Measurements from ENCODE around the gene AGPAT1. TPM values are rescaled to one million over a fixed set of nuclear protein-coding genes. Genes with fewer than 3 reads are reported as not detected.

Gene AGPAT1
- total and polyA plus RNA-seq, 2 of the 8 experiments (the other 6 are each of a cell fraction or from before 2014, with no cell fraction given), result 96.0 to 222 TPM

DNA sequence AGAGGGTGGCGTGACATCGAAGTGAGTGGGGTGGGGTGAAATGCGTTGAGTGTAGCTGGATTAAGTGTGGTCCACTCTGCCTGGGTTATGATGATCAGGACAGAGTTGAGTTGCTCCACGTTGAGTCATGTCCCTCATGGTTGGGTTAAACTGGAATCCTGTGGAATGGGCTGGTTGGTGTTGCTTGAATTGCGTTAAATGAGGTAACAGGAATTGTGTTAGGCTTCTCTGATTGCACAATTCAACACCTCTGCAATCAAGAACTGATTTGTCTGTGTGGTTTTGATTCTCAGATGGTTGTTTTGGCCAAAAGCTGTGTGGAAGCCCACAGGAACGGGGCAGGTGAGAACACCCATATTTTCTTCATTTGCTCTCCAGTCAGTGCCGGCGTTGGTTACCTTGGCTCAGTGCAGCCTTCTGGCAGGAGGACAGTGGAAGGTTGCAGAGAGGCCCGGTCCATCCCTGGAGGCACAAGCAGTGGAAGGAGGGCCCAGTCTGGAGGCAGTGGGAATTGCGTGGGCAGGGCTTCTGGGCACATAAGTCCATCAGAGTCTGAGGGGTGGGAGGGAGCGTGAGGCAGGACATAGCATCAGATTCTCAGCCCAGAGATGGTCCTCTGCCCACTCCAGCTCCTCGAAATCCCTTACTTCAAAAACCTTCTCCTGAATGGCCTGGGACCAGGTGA is 36.3 kb upstream of the AGPAT1 start:
- Histone ChIP-seq H3K79me2 (ENCODE audit: control insufficient read depth in 1 of 2, insufficient read depth in 2 of 2, low read length in 2 of 2) (no peaks in the 10 kb centered on the region), H3K9ac (replicated peaks in 1 of 4; ENCODE audit: extremely low read depth in 1 of 4, low read depth in 3 of 4, low read length in 3 of 4) (no peak overlapping the region; a peak in 1 of 7 replicates), H3K9me3 (ENCODE audit: insufficient read depth in 2 of 2, low read depth in 1 of 2, low read length in 1 of 2) (no peaks in the 10 kb centered on the region), H3K36me3 (ENCODE audit: control insufficient read depth in 2 of 4, insufficient read depth in 4 of 4, low read length in 3 of 4) (no peaks in the 10 kb centered on the region), H4K8ac (ENCODE audit: extremely low read depth, insufficient read depth, low read length) (0 out of 2 replicates have a peak overlapping the region, but pooled peaks have one; percentile 63), H3K4me3 (ENCODE audit: extremely low read depth in 1 of 4, insufficient read depth in 2 of 4, low read depth in 3 of 4, low read length in 4 of 4) (no peak overlapping the region), H2BK5ac (ENCODE audit: low read depth, low read length) (no peak overlapping the region), H2BK12ac (ENCODE audit: low read depth, low read length) (no peak overlapping the region), H3K79me1 (ENCODE audit: low read depth, low read length) (no peaks in the 10 kb centered on the region; the same call in 1 of the 2 replicates), H3K56ac (replicated peaks; ENCODE audit: insufficient read length, low read depth, low read length) (no peak overlapping the region), H2AFZ (ENCODE audit: low read length) (no peak overlapping the region), H3K23me2 (ENCODE audit: low read depth, low read length) (no peaks in the 10 kb centered on the region; the same call in 1 of the 2 replicates), H2BK15ac (ENCODE audit: low read length) (no peak overlapping the region), H3K4me1 (replicated peaks in 1 of 4; ENCODE audit: control insufficient read depth in 3 of 4, insufficient read depth in 4 of 4, low read length in 3 of 4) (no peaks in the 10 kb centered on the region), H3K4ac (replicated peaks; ENCODE audit: insufficient read length, low read depth, low read length) (no peak overlapping the region), H3K18ac (ENCODE audit: extremely low read depth, low read length) (no peak overlapping the region), H4K91ac (replicated peaks; ENCODE audit: insufficient read length, low read length) (no peak overlapping the region), H2AK5ac (ENCODE audit: low read depth, low read length) (no peak overlapping the region), H3K14ac (ENCODE audit: insufficient read length) (no peak overlapping the region), H4K20me1 (replicated peaks in 1 of 2; ENCODE audit: control insufficient read depth in 1 of 2, insufficient read depth in 2 of 2, low read length in 2 of 2) (no peaks in the 10 kb centered on the region), H3K27me3 (replicated peaks in 1 of 4; ENCODE audit: control insufficient read depth in 3 of 4, extremely low read depth in 1 of 4, insufficient read depth in 3 of 4, low read length in 3 of 4) (no peaks in the 10 kb centered on the region), H3K27ac (ENCODE audit: low read depth, low read length) (no peak overlapping the region), H3K4me2 (ENCODE audit: insufficient read depth in 1 of 2, low read depth in 2 of 2, low read length in 2 of 2) (no peak overlapping the region), H2BK120ac (replicated peaks; ENCODE audit: low read depth, low read length) (no peak overlapping the region), H4K5ac (ENCODE audit: insufficient read length, low read depth, low read length) (no peak overlapping the region), H2BK20ac (ENCODE audit: low read length) (no peak overlapping the region), H3K23ac (ENCODE audit: insufficient read length) (no peak overlapping the region)
- FAIRE-seq, result no peak
- ChIA-PET CTCF (ENCODE audit: partially characterized antibody) (no interaction called here), POLR2A (ENCODE audit: partially characterized antibody) (interaction anchor here (1.2 kb wide), 1 partner anchor 9 kb away, joined by 3 read pairs; no protein-coding TSS in a partner anchor)
- WGBS, 2 experiments (ENCODE audit: extremely low coverage in 1 of 2, insufficient coverage in 1 of 2, insufficient read length in 1 of 2, insufficient replicate concordance in 2 of 2, low coverage in 1 of 2, low lambda C conversion rate in 2 of 2, missing lambda C conversion rate in 1 of 2), result 91% methylated on average over 12 of the region's 12 CpGs; no CpG with 5 or more reads in 1 of the 2 experiments
- DNase-seq (ENCODE audit: low read depth in 1 of 2, low spot score in 2 of 2), result no peak
- TF ChIP-seq YY1 (IDR thresholded peaks at IDR 0.05; ENCODE audit: low read depth, low read length) (no peak), RFX5 (IDR thresholded peaks at IDR 0.05; ENCODE audit: borderline replicate concordance, low read depth, low read length) (no peak), TBP (IDR thresholded peaks at IDR 0.05; ENCODE audit: low read depth, low read length) (no peak), EGR1 (IDR thresholded peaks at IDR 0.05; ENCODE audit: borderline replicate concordance, low read depth, low read length) (no peak), CHD2 (IDR thresholded peaks at IDR 0.05; ENCODE audit: low read length) (no peak), POU5F1 (IDR thresholded peaks at IDR 0.05; ENCODE audit: low read depth, low read length) (no peak)
- TF ChIP-seq, protein P1, sequence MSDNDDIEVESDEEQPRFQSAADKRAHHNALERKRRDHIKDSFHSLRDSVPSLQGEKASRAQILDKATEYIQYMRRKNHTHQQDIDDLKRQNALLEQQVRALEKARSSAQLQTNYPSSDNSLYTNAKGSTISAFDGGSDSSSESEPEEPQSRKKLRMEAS (IDR thresholded peaks at IDR 0.05), result no peak
